Endodermal cell (in vitro differentiated cells): Measurements from ENCODE around the gene SEMA3B. TPM values are rescaled to one million over a fixed set of nuclear protein-coding genes. Genes with fewer than 3 reads are reported as not detected.
"Not testable (repeated sequence)": the region's sequence is repeated elsewhere in the genome, so short reads cannot be mapped to it uniquely, and the experiment has no call there.

Experiments used
- DNase-seq: peaks from one replicate; pipeline ENCODE4 v3.0.0-alpha.2; 2017
- H3K27ac ChIP-seq: 2 replicates; pipeline ENCODE4 v1.5.1; 2013; ENCODE audit warnings: mild to moderate bottlenecking, low read depth, low read length, moderate library complexity
- H3K27me3 ChIP-seq: 2 replicates; pipeline ENCODE4 v1.6.1; 2013; ENCODE audit warnings: mild to moderate bottlenecking, low read length, moderate library complexity; ENCODE audit not compliant: insufficient read depth, control insufficient read depth, poor library complexity, severe bottlenecking
- H3K36me3 ChIP-seq: 2 replicates; pipeline ENCODE4 v1.7.0; 2013; ENCODE audit warnings: mild to moderate bottlenecking, low read length, moderate library complexity; ENCODE audit not compliant: control insufficient read depth, insufficient read depth
- H3K4me1 ChIP-seq: one replicate; pipeline ENCODE4 v1.7.0; 2013; ENCODE audit warnings: low read length; ENCODE audit not compliant: control insufficient read depth, insufficient read depth
- H3K4me3 ChIP-seq: 2 replicates; pipeline ENCODE4 v1.5.1; 2013; ENCODE audit warnings: mild to moderate bottlenecking, low read length, moderate library complexity
- H3K9ac ChIP-seq: 2 replicates; pipeline ENCODE4 v1.6.1; 2013; ENCODE audit warnings: mild to moderate bottlenecking, low read length, moderate library complexity; ENCODE audit not compliant: poor library complexity, severe bottlenecking; ENCODE audit errors: extremely low read depth
- H3K9me3 ChIP-seq: 2 replicates; pipeline ENCODE4 v1.6.1; 2013; ENCODE audit warnings: mild to moderate bottlenecking, low read length, moderate library complexity; ENCODE audit not compliant: control insufficient read depth
- H3K27ac Mint-ChIP-seq: 2 replicates; pipeline ENCODE4 v1.8.0; 2020; ENCODE audit warnings: mixed read lengths
- H3K27me3 Mint-ChIP-seq: 2 replicates; pipeline ENCODE4 v1.8.0; 2021; ENCODE audit warnings: mild to moderate bottlenecking, mixed read lengths; ENCODE audit not compliant: insufficient read depth
- H3K36me3 Mint-ChIP-seq: 2 replicates; pipeline ENCODE4 v1.8.0; 2020; ENCODE audit warnings: low read depth, mixed read lengths
- H3K4me1 Mint-ChIP-seq: 2 replicates; pipeline ENCODE4 v1.8.0; 2020; ENCODE audit warnings: mixed read lengths
- H3K4me3 Mint-ChIP-seq: 2 replicates; pipeline ENCODE4 v1.8.0; 2020; ENCODE audit warnings: mild to moderate bottlenecking, moderate library complexity, mixed read lengths
- H3K9me3 Mint-ChIP-seq: 2 replicates; pipeline ENCODE4 v1.8.0; 2020; ENCODE audit warnings: mild to moderate bottlenecking, mixed read lengths
- WGBS, 2 experiments: methylation state at CpG; one replicate each; pipeline versions ENCODE4 v1.1.5 to v1.1.7; 2013; ENCODE audit warnings: missing lambda C conversion rate in 2 of 2, mixed read lengths in 1 of 2; ENCODE audit not compliant: insufficient coverage in 1 of 2, insufficient read length in 1 of 2; 5-methylcytosine and 5-hydroxymethylcytosine counted together
- total RNA-seq, 2 donors: library from RNA; stranded (reverse); fragmentation: NEBNext Ultra II Directional in 1 of 2; extraction: Animal tissue kit (Norgen Biotek cat#: 25700) in 1 of 2; gene quantifications; 2 replicates in 1 of 2; 3 replicates in 1 of 2; pipeline ENCODE4 v1.2.1, GENCODE V29; 2021
- TF ChIP-seq, protein P1 (sequence below): fragments of 200-600 bp; sonication (generic); conservative IDR thresholded peaks from 2 replicates; pipeline ENCODE4 v1.5.0; 2021; ENCODE audit warnings: antibody characterized with exemption, mild to moderate bottlenecking

The SEMA3B gene
- total RNA-seq, 2 donors from 2014 or later: 6.5 to 10.3 TPM

DNA sequence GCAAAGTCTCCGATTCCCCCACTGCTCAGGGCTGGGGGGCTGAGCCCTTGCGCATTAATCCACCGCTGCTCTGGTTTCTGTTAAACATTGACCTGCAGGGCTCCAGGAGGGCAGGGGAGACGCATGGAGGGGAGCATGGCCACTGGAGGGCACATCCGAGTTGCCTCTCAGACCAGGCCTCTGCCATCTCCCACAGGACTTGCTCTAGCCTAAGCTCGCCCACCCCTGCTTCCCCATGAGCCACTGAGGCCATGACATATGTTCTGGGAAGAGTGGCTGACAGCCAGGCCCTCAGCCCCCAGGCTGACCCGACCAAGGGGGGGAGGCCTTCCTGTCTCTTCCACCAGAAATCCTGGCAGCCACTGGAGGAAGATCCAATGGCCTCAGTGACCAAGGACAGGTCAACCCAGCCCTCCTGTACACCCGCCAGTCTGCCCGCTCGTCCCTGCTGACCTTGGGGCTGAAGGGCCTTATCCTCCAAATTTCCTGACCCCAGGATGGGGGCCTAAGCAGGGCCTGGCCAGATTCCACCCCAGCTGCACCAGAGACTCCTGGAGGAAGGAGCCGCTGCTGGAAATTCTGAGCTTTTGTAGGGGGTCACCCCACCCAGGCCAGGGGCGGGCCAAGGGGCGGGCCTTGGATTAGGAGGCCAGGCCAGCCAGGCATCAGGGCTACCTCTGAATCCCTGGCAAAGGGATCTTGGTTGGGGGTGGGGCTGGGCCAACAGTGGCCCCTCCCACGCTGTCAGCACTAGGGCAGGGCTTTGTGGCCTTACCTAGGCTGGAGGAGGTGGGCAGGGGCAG lies 34.3 kb downstream of the SEMA3B start, which contains the start of gene HYAL1:
Gene HYAL1, minus strand, starts transcription at position 562 of the 803 bp plus-strand sequence. CDS start 618 bp downstream, outside the sequence.
- H3K4me1 ChIP-seq: peaks cover 3% of the 10 kb centered on the region
- Mint-ChIP-seq H3K36me3 (no peaks in the 10 kb centered on the region), H3K4me3 (no peak within 1 kb of the TSS), H3K4me1 (peaks cover 17% of the 10 kb centered on the region), H3K27me3 (no peaks in the 10 kb centered on the region), H3K9me3 (peaks cover 35% of the 10 kb centered on the region), H3K27ac (no peak within 1 kb of the TSS)
- H3K27me3 ChIP-seq: no peaks in the 10 kb centered on the region
- no peak within 1 kb of the TSS for H3K9ac ChIP-seq
- no peaks in the 10 kb centered on the region for H3K36me3 ChIP-seq
- peak; percentile 87 for DNase-seq
- no peak within 1 kb of the TSS for H3K4me3 ChIP-seq
- 78 to 79% methylated on average over 5 to 14 of the region's 14 CpGs for WGBS, 2 experiments
- peaks cover 20% of the 10 kb centered on the region for H3K9me3 ChIP-seq
- TF ChIP-seq, protein P1, sequence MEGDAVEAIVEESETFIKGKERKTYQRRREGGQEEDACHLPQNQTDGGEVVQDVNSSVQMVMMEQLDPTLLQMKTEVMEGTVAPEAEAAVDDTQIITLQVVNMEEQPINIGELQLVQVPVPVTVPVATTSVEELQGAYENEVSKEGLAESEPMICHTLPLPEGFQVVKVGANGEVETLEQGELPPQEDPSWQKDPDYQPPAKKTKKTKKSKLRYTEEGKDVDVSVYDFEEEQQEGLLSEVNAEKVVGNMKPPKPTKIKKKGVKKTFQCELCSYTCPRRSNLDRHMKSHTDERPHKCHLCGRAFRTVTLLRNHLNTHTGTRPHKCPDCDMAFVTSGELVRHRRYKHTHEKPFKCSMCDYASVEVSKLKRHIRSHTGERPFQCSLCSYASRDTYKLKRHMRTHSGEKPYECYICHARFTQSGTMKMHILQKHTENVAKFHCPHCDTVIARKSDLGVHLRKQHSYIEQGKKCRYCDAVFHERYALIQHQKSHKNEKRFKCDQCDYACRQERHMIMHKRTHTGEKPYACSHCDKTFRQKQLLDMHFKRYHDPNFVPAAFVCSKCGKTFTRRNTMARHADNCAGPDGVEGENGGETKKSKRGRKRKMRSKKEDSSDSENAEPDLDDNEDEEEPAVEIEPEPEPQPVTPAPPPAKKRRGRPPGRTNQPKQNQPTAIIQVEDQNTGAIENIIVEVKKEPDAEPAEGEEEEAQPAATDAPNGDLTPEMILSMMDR: peak; percentile 63
- peak within 1 kb of the TSS; percentile 32 for H3K27ac ChIP-seq

GRCh38 chr3:50304601-50305000 lies 35.7 kb downstream of the SEMA3B start:
- Mint-ChIP-seq H3K4me3 (no peak overlapping the region), H3K9me3 (peaks cover 47% of the 10 kb centered on the region), H3K4me1 (peaks cover 16% of the 10 kb centered on the region), H3K27me3 (no peaks in the 10 kb centered on the region), H3K27ac (no peak overlapping the region), H3K36me3 (peaks cover 2% of the 10 kb centered on the region)
- H3K4me1 ChIP-seq: peaks cover 3% of the 10 kb centered on the region
- H3K27ac ChIP-seq: no peak overlapping the region
- H3K4me3 ChIP-seq: no peak overlapping the region
- no peak overlapping the region for H3K9ac ChIP-seq
- DNase-seq: peak; percentile 29
- no peaks in the 10 kb centered on the region for H3K36me3 ChIP-seq
- TF ChIP-seq, protein P1: no peak
- peaks cover 27% of the 10 kb centered on the region for H3K9me3 ChIP-seq
- no peaks in the 10 kb centered on the region for H3K27me3 ChIP-seq

- Mint-ChIP-seq H3K9me3 (peaks cover 51% of the 10 kb centered on the region), H3K36me3 (peaks cover 40% of the 10 kb centered on the region)
- H3K27me3 Mint-ChIP-seq, H3K27ac ChIP-seq, H3K4me1 Mint-ChIP-seq, DNase-seq, H3K4me3 Mint-ChIP-seq, H3K27ac Mint-ChIP-seq, H3K4me1 ChIP-seq, H3K27me3 ChIP-seq, H3K36me3 ChIP-seq, H3K9ac ChIP-seq, H3K4me3 ChIP-seq: not testable (repeated sequence)
- 95 to 100% methylated on average over 3 to 18 of the region's 32 CpGs for WGBS, 2 experiments
- peaks cover 20% of the 10 kb centered on the region for H3K9me3 ChIP-seq
Observed at GRCh38 chr3:50312041-50312440, 43.1 kb downstream of the SEMA3B start.
